Activated T-helper 1 cell treated with anti-CD3 and anti-CD28 coated beads, Interleukin-2, amount 50 U/mL, for 16 hours (primary cell): ENCODE data around the gene MAGI2.
"Not testable (repeated sequence)": the region's sequence is repeated elsewhere in the genome, so short reads cannot be mapped to it uniquely, and the experiment has no call there.

Experiments
- DNase-seq, 2 donors: peaks; one replicate each; pipeline ENCODE4 v3.0.0-alpha.2; 2020; ENCODE audit warnings: low read depth in 1 of 2, low spot score in 1 of 2

The MAGI2 gene

DNA sequence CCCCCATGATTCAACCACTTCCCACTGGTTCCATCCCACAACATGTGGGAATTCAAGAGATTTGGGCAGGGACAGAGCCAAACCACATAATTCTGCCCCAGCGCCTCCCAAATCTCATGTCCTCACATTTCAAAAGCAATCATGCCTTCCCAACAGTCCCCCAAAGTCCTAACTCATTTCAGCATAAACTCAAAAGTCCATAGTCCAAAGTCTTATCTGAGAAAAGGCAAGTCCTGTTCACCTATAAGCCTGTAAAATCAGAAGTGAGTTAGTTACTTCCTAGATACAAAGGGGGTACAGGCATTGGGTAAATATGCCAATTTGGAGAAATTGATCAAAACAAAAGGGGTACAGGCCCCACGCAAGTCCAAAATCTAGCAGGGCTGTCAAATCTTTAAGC lies 272.9 kb downstream of the MAGI2 start:
- no peak for DNase-seq

DNA sequence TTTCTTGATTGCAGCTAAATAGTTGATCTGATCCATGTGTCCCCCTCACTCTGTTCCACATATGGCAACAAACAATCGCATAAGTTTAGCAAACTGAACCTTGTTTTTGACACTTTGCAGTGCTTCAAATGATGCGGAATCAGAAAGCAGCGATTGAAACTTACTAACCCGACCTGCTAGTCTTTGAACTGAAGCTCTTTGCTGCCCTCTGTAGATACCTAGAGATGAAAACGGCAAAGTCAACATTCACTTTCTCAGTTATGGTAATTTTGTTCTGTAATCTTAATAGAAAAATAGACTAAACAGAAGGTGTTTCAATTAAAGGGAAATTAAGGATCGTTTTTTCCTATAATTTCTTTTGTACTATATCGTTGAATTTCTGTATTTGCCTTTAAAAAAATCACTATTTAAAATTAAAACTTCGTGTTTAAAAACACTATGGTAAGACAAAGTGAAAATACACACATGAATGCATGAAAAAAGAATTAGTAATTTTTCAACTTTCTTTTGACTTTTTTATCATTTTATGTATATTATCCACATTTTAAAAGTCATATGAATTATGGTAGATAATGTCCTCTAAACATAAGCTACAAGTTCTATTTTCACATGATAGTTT lies 276.5 kb downstream of the MAGI2 start:
- DNase-seq, result no peak

DNA sequence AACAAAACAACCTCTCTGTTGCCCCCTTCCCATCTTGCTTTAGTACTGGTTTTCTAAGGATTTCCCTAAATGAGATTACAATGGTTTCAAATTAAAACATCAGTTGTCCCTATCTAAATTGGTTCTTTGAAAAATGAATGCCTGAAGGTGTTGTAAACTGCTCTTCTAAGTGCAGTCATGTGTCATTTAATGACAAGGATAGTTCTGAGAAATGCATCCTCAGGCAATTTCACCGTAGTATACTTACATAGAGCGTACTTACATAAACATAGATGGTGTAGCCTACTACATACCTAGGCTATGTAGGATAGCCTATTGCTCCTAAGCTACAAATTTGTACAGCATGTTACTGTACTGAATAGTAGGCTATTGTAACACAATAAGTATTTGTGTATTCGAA lies 278.1 kb downstream of the MAGI2 start:
- DNase-seq, result no peak

DNA sequence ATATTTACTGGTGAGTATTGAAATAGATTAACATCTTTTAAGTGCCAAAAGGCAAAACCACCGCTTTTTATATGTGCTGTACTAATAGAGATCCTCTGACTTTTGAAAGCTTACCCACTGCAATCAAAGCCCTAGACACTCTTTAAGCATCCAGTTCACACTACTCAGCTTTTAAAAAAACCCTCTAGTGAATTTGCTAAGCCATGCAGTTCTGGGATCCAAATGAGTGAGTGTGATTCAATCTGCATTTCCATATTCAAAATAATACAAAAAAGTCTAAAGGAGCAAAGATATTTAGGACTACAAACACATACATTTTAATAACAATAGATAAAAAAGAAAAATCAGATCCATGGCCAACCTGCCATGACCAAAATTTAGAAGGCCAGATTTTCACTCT lies 288.2 kb downstream of the MAGI2 start:
- no peak for DNase-seq

DNA sequence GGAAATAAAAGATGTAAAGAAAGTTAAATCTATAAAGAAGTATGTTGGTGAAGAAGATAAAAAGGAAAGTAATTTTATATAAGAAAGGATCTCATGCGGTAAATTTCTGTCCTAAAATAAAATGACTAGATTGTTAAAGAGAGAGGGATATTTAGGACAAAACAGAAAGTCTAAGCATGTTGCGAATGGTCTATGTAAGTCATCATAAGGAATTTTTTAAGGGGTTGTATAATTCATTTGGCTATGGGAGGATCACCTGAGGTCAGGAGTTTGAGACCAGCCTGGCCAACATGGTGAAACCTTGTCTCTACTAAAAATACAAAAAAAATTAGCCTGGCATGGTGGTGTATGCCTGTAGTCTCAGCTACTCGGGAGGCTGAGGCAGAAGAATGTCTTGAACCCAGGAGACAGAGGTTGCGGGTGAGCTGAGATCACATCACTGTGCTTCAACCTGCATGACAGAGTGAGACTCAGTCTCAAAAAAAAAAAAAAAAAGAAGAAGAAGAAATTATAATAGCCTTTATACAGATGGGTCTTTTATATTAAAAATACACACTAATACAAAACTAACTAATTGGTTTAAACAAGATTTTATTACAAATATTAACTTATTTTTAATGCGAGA lies 294.3 kb downstream of the MAGI2 start:
- DNase-seq, result no peak

DNA sequence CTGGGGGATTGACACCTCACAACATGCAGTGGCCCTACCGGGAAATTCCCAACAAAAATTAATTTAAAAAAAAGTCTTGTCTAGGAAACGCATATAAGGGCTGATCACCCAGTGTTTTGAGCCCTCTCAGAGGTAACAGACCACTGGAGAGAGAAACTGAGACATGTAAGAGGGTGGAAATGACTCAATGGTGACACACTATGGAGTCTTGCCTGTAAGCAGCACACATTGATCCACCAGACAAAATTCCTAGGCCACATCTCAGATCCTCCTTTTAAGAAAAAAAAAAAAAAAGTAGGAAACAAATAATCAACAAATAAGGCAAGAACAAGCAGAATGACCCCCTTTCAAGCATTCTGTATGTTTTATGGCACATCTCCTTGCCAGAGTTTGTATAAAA lies 296.2 kb downstream of the MAGI2 start:
- no peak for DNase-seq

DNA sequence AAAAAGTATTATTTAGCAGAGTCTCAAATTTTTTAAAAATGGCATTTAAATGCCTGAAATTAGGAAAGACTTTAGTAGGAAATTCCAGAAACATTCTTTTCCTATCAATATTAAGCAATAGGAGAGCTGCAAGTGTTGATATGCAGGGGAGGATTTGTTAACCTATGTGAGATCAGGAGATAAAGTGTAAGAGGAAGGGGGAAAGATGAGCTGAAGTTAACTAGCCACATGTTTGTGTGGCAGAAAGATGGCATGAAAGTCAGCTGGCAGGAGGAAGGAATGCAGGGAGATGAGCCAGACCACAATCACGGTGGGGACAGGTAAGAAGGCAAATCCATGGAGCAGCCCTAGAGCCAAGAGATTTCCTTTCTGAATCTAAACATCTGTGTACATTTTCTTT lies 303.6 kb downstream of the MAGI2 start:
- DNase-seq, result no peak

DNA sequence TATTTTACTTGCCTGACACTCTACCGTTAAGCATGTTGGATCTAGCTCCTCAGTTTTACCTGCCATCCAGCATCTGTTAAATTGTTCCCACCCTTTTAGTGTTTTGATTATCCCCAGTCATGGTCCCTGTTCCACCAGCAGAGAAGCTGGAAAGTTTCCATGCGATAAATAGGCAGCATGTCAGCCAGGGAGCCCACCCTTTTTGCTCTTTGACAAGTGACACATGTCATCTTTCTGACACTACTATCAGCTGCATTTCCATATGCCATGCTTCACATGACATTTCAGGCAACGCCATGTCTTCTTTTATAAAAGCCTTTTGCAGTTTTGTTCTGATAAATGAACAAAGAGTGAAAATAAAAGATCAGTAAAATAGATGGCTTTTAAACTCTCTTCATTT lies 310.8 kb downstream of the MAGI2 start:
- DNase-seq, result no peak

DNA sequence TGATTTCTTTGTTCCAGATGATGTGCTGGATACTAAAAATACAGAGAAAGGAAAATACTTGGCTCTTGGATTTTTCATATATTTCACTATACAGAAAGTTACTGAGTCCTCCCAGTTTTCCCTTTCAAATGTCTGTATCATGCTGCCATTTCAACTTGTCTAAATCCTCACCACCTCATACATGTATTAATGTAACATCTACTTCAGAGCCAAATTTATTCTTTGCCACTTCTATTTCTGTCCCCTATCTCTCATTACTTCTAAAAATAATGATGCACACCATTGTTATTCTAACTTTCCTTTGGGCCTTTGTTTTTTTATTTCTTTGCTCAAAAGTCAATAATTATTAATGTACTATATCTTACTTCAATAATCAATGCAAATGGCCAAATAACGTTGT lies 312.2 kb downstream of the MAGI2 start:
- DNase-seq, result no peak

DNA sequence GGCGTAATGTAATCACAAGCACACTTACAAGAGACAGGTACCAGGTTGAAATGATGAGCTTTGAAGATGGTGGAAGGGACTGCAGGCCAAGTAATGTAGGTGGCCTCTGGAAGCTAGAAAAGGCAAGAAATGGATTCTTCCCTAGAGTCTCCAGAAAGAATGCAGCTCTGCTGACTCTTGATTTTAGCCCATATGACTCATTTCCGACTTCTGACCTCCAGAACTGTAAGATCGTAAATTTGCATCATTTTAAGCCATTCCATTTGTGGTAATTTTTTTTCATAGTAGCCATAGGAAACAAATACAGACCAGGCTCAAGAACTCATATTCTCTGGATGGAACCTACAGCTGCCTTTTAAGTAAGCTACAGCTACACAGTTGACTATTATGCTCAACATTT lies 315.5 kb downstream of the MAGI2 start:
- DNase-seq, result no peak

DNA sequence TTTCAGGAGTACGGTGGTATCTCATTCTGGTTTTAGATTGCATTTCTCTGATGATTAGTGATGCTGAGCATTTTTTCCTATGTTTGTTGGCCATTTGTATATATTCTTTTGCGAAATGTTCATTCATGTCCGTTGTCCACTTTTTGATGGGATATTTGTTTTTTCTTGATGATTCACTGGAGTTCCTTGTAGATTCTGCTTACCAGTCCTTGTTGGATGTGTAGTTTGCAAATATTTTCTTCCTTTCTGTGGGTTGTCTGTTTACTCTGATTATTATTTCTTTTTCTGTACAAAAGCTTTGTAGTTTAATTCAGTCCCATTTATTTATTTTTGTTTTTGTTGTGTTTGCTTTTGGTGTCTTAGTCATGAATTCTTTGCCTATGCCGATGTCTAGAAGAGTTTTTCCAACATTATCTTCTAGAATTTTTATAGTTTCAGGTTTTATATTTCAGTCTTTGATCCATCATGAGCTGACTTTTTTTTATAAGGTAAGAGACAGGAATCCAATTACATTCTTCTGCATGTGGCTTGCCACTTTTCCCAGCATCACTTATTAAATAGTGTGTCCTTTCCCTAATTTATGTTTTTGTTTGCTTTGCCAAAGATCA lies 320.5 kb downstream of the MAGI2 start:
- no peak for DNase-seq

DNA sequence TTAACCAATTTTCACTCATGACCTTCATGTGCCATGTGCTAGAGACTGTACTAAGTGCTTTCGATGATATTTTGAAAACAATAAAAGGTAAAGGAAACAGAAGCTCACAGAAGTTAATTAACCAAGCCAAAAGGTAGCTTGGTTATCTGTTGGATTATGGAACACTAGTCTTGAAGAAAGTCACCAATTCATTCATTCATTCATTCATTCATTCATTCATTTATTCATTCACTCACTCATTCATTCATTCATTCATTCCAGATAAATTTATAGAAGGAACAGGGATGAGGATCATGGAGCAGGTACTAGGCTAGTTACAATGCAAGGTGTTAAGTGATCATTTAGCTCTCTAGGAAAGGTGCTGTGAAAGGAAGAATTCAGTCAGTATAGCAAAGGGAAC lies 322.8 kb downstream of the MAGI2 start:
- DNase-seq, result no peak

DNA sequence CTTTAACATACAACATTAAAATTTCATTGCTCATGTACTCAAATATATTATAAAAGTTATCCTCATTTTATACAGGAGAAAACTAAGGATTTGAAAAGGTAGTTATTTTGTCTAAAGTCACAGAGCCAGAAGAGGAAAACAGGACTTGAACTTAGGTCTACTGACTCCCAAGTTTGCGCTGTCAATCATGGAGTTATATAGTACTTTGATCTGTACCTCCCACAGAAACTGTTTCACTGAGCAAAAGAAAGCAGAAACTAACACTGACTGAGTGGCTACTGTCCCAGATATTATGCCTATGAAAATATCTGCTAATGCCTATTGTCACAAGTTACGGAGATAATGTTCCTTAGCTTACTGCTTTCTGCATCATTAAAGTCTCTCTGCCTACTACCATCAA lies 329.1 kb downstream of the MAGI2 start:
- DNase-seq, result no peak

DNA sequence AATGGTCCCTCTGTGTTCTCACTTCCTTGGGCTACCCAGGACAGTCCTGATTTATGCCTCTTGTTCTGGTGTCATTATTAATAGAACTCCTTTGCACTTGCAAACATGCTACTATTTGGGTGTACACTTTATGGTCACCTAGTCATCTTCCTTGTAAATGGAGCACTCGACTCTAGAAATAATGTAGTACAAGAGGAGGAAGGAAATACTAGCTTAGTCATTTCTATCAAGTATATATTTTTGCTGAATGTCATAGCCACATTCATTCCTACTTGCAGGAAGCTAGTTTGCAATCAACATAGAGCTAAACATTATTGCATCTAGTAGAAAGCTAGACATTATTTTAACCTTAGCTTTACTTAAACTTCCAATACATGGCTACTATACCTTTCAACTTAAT lies 335.3 kb downstream of the MAGI2 start:
- DNase-seq, result no peak

DNA sequence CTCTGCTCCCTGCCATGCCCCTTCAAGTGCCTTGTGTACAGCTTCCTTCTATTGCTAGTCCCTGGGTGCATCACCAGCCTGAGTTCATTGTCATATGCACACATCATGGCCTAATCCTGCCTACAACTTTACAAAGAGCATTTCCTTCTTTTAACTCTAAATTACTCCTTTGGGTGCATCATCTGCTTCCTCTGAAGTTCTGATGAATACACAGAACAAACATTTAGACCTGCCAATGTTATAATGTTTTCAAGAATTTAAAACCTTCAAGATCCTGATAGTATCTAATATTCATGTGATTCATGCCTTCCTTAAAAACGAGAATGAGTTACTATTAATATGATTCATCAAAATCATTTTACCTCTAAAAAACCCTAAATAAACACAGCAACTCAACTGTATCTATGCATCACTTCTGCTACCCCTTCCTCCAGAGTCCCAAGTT lies 357.1 kb downstream of the MAGI2 start:
- no peak for DNase-seq

DNA sequence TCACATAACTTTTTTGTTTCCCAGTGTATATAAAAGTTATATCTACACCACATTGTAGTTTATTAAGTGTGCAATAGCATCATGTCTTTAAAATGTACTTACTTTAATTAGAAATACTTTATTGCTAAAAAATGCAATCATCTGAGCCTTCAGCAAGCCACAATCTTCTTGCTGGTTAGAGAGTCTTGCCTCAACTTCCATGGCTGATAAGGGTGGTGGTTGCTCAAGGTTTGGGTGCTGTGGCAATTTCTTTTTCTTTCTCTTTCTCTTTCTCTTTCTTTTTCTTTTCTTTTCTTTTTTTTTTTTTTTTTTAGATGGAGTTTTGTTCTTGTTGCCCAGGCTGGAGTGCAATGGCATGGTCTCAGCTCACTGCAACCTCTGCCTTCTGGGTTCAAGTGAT lies 360.0 kb downstream of the MAGI2 start:
- no peak for DNase-seq

DNA sequence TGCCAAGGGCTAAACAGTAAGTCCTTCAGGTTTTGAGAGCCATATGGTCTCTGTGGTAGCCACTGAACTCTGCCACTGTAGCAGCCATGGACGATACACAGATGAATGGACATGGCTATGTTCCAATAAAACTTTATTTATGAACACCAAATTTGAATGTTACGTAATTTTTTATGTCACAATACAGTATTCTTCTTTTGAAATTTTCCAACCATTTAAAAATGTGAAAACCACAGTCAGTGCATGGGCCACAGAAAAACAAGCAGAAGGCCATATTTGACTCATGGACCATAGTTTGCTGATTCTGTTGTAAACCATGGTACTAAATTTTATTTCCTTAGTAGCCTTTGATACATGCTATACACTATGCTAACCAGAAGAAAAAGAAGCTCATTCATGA lies 361.8 kb downstream of the MAGI2 start:
- DNase-seq, result no peak

DNA sequence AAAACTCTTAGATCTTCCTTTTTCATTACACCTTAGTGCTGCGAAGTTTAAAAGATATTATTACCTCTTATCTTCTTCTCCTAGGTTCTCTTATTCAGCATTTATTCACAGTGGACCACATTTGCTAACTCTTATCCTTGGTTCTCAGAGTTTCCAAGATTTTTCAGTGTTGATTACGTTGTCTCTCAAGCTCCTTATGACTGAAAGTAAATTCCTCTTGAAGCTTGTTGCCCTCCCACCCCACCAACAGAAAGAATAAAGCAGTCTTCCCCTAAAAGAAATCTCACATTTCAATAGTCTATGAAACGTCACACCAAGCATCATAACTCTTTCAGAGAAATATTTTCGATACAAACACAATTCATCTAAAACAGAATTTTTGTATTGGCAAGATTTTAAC lies 362.5 kb downstream of the MAGI2 start:
- no peak for DNase-seq

DNA sequence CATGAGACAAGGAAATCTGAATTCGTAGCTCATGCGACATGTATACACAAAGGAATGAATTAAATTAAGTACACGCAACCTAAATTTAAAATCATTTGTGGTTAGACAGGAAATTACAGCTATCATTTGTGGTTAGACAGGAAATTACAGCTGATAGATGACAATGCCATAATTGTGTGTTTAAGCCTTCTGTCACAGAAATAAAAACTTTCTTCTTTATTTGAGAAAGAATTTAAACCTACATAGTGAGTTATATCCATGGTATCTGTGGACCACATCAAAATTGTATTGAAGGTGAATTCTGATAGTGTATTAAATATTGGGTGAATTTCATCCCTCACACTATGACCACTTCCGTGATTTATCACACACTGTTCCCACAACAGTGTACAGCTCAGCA lies 362.9 kb downstream of the MAGI2 start:
- DNase-seq, result no peak

DNA sequence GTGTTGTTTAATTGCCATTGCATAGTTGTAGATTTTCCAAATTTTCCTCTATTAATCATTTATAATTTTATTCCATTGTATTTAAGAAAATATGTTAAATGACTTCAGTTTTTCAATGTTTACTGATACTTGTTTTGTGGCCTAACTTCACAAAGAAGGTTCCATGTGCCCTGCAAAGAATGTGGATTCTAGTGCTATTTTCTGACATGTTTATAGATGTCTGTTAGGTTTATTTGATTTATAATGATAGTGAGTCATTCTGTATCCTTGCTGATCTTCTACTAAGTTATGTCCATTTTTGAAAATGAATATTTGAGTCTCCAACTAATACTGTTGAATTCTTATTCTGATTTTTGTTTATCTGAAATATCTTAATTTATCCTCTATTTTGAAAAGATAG lies 369.0 kb downstream of the MAGI2 start:
- DNase-seq, result no peak

DNA sequence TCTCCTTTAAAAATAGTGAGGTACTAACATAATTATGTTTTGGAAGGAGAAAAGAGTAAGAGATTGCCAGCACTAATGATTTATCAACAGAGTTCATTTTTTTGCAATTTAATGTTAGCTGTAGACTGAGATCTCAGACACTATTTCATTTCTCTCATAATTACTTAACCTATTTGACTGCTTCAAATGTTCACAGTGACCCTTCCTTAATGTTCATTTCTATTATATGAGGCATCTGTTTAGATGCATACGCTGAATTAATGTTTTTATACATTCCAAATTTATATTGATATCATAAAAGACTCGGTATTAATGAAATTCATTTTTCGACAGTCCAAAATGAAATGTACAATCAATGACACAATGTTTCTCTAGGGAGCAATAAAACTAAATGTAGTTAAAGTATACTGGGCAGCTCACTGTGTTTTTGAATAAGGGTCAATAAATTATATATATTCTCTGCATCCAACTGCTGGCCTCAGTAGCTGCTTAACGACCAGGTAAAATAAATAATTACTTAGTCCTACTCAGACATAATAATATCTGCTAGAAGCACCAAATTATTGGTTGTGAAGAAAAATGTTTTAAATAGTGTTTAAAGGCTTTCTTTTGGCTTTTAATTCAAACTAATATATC lies 373.4 kb downstream of the MAGI2 start:
- DNase-seq, result no peak

DNA sequence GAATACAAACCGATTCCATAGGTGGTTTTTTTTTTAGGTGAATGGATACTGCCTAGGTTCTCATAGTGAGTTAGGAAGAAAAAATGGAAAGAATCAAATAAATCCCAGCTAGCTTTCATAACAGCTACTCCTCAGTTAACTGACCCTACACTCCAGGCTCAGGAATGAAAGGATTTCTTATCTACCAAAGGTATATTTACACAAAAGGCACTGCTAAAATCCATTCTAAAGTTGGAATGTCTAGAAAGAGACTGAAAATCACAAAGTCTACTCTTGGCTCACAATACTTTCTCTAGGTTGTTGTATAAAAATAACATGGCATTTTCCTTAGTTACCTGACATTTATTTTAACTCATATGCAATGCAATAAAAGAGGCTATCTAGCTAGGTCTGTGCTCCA lies 375.2 kb downstream of the MAGI2 start:
- no peak for DNase-seq

DNA sequence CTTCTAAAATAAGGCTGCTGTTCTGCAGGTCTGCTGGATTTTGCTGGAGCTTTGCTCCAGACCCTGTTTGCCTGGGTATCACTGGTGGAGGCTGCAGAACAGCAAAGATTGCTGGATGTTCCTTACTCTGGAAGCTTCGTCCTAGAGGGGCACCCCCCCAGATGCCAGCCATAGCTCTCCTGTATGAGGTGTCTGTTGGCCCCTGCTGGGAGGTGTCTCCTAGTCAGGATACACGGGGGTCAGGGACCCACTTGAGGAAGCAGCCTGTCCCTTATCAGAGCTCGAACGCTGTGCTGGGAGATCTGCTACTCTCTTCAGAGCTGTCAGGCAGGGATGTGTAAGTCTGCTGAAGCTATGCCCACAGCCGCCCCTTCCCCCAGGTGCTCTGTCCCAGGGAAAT lies 382.3 kb downstream of the MAGI2 start:
- DNase-seq, result not testable (repeated sequence)
